GM12878 (cell line): ENCODE measurements around the gene RNASEL. TPM values are rescaled to one million over a fixed set of nuclear protein-coding genes. Genes with fewer than 3 reads are reported as not detected.

Experiments
- ASH2L ChIP-seq: fragments of 300-600, 200-600 bp; sonication (generic); IDR thresholded peaks from 2 replicates; pipeline ENCODE4 v1.6.1; 2017; ENCODE audit warnings: low read depth, mild to moderate bottlenecking, borderline replicate concordance
- BHLHE40 ChIP-seq, 2 experiments: fragments of 450-650 bp in 1 of 2; IDR thresholded peaks; 2 replicates each; pipeline ENCODE4 v1.6.1; 2011 to 2017; ENCODE audit warnings: low read depth in 2 of 2, borderline replicate concordance in 1 of 2, improper control_type of control experiment in 1 of 2, low read length in 1 of 2, mild to moderate bottlenecking in 1 of 2
- CBX3 ChIP-seq: fragments of 200-600 bp; sonication (generic); IDR thresholded peaks from 2 replicates; pipeline ENCODE4 v1.6.1; 2016; ENCODE audit warnings: low read depth, borderline replicate concordance
- CEBPB ChIP-seq, 2 experiments: fragments of 150-350 bp in 1 of 2; IDR thresholded peaks; 2 replicates each; pipeline ENCODE4 v1.6.1; 2012 to 2014; ENCODE audit warnings: low read depth in 2 of 2, low read length in 2 of 2, borderline replicate concordance in 1 of 2, inconsistent platforms in 1 of 2
- CHD2 ChIP-seq: IDR thresholded peaks from 2 replicates; pipeline ENCODE4 v1.6.1; 2011; ENCODE audit warnings: low read depth, low read length, improper control_type of control experiment, borderline replicate concordance
- FOS ChIP-seq: IDR thresholded peaks from 3 replicates; pipeline ENCODE4 v1.6.1; 2011; ENCODE audit warnings: borderline replicate concordance; ENCODE audit not compliant: insufficient read length; ENCODE audit errors: extremely low read depth
- IRF4 ChIP-seq: IDR thresholded peaks from 2 replicates; pipeline ENCODE4 v1.6.1; 2011; ENCODE audit warnings: low read depth, low read length
- PAX5 ChIP-seq: IDR thresholded peaks from 2 replicates; pipeline ENCODE4 v1.6.1; 2011; ENCODE audit warnings: low read depth, low read length, borderline replicate concordance
- RCOR1 ChIP-seq: conservative IDR thresholded peaks from 2 replicates; pipeline ENCODE4 v1.6.1; 2012; ENCODE audit warnings: low read depth, low read length, improper control_type of control experiment
- RUNX3 ChIP-seq: IDR thresholded peaks from 2 replicates; pipeline ENCODE4 v1.6.1; 2012; ENCODE audit warnings: low read length, inconsistent platforms
- TAF1 ChIP-seq: IDR thresholded peaks from 2 replicates; pipeline ENCODE4 v1.6.1; 2011; ENCODE audit warnings: mild to moderate bottlenecking, low read depth, low read length, borderline replicate concordance
- ZNF207 ChIP-seq: fragments of 450-650 bp; IDR thresholded peaks from 2 replicates; pipeline ENCODE4 v1.6.1; 2014; ENCODE audit warnings: antibody characterized with exemption, mild to moderate bottlenecking, borderline replicate concordance
- ZZZ3 ChIP-seq: IDR thresholded peaks from 2 replicates; pipeline ENCODE4 v1.6.1; 2011; ENCODE audit warnings: low read depth; ENCODE audit not compliant: control insufficient read depth, insufficient read length
- polyA plus RNA-seq, 11 experiments: library from polyadenylated mRNA; depleted of rRNA in 4 of 11; unstranded in 6 of 11; stranded (reverse) in 5 of 11; fragments of >200 nt; fragmentation: Nextera tagmentation in 4 of 11; fragmentation: Illumina TruSeq in 1 of 11; extraction: Ambion mirVana in 4 of 11; extraction: Trizol in 1 of 11; gene quantifications; 1 replicate in 1 of 11; 2 replicates in 10 of 11; pipeline versions ENCODE4 v1.2.1 to v1.2.3, GENCODE V29; 2011 to 2016; ENCODE audit warnings: inconsistent platforms in 2 of 11, missing spikeins in 2 of 11, low read depth in 1 of 11
- total RNA-seq, 4 experiments: library from RNA; depleted of rRNA in 3 of 4; stranded (reverse); fragments of >200 nt in 3 of 4; fragmentation: Illumina TruSeq in 1 of 4; extraction: Trizol in 1 of 4; gene quantifications; 2 replicates each; pipeline versions ENCODE4 v1.2.1 to v1.2.3, GENCODE V29; 2013 to 2021
- TF ChIP-seq, protein P1 (sequence below): IDR thresholded peaks from 2 replicates; pipeline ENCODE4 v1.6.1; 2011; ENCODE audit warnings: low read depth, low read length, improper control_type of control experiment, borderline replicate concordance
- TF ChIP-seq, protein P2 (sequence below): fragments of 450-650 bp; formaldehyde crosslinking; IDR thresholded peaks from 2 replicates; pipeline ENCODE4 v1.4.0; 2022; ENCODE audit warnings: mild to moderate bottlenecking, moderate library complexity
- TF ChIP-seq, protein P3 (sequence below): fragments of 450-650 bp; IDR thresholded peaks from 2 replicates; pipeline ENCODE4 v1.6.1; 2017; ENCODE audit warnings: mild to moderate bottlenecking, moderate library complexity

The RNASEL gene
- total and polyA plus RNA-seq, 10 of the 15 experiments (the other 5 are each of a cell fraction or from before 2014, with no cell fraction given), result 3.0 to 10.8 (median 5.0) TPM

DNA sequence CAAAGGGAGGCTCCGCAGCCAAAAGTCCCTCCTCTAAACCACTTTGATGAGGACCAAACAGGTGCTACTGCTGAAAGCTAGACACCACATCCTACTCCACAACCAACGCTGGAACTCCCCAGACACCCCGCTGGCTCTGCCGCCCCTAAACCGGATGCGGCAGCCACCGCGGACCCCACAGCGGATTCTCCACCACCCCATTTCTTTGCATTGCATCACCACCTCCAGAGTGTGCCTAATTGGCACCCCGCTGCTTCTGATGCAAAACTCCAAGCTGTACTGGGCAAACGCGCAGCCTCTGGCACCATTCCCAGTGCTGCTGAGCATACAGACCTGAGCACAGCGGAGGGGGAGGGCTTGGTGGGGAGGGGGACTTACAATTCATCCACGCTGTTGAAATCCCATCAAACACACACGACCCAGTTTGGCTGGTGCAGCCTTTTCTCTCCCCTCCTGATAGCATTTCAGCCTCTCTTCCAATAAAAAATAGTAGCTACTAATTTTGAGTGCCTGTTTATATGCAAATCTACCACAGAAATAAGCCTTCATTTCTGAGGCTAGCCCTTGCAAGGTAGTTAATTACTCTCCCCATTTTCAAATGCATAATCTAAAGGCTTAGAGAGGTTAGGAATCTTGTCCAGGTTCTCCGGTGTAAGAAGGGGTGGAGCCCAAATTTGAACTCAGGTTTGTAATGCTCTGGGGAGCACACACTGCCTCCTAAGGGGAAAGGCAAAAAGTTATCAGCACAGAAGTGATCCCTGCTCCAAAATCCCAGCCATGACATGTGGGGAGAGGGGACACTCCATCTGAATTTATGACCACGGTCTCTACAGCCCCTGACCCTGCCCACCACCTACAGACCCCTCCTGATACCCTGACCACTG lies 27.3 kb upstream of the RNASEL start (continued):
- TF ChIP-seq FOS (no peak), RCOR1 (no peak), IRF4 (0 out of 2 replicates have a peak, but pooled peaks have one; percentile 45), CEBPB (IDR thresholded peaks at IDR 0.05; ENCODE audit: borderline replicate concordance in 1 of 2, low read depth in 2 of 2, low read length in 2 of 2) (peak in 1 of 2 experiments; percentile 94; a peak in 2 of 4 replicates), TAF1 (no peak), CHD2 (0 out of 2 replicates have a peak, but pooled peaks have one; percentile 44), ZNF207 (no peak), RUNX3 (no peak), ZZZ3 (no peak), PAX5 (peak; percentile 97), CBX3 (no peak), ASH2L (no peak), BHLHE40 (IDR thresholded peaks at IDR 0.05; ENCODE audit: borderline replicate concordance in 1 of 2, low read depth in 2 of 2, low read length in 1 of 2) (peak; percentile 84 to 85)
- TF ChIP-seq, protein P1, sequence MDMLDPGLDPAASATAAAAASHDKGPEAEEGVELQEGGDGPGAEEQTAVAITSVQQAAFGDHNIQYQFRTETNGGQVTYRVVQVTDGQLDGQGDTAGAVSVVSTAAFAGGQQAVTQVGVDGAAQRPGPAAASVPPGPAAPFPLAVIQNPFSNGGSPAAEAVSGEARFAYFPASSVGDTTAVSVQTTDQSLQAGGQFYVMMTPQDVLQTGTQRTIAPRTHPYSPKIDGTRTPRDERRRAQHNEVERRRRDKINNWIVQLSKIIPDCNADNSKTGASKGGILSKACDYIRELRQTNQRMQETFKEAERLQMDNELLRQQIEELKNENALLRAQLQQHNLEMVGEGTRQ, result no peak
- TF ChIP-seq, protein P2, sequence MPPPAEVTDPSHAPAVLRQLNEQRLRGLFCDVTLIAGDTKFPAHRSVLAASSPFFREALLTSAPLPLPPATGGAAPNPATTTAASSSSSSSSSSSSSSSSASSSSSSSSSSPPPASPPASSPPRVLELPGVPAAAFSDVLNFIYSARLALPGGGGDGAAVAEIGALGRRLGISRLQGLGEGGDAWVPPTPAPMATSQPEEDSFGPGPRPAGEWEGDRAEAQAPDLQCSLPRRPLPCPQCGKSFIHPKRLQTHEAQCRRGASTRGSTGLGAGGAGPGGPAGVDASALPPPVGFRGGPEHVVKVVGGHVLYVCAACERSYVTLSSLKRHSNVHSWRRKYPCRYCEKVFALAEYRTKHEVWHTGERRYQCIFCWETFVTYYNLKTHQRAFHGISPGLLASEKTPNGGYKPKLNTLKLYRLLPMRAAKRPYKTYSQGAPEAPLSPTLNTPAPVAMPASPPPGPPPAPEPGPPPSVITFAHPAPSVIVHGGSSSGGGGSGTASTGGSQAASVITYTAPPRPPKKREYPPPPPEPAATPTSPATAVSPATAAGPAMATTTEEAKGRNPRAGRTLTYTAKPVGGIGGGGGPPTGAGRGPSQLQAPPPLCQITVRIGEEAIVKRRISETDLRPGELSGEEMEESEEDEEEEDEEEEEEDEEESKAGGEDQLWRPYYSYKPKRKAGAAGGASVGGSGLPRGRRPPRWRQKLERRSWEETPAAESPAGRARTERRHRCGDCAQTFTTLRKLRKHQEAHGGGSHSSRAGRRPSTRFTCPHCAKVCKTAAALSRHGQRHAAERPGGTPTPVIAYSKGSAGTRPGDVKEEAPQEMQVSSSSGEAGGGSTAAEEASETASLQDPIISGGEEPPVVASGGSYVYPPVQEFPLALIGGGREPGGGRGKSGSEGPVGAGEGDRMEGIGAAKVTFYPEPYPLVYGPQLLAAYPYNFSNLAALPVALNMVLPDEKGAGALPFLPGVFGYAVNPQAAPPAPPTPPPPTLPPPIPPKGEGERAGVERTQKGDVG (CRISPR knock-in tag), result no peak
- TF ChIP-seq, protein P3, sequence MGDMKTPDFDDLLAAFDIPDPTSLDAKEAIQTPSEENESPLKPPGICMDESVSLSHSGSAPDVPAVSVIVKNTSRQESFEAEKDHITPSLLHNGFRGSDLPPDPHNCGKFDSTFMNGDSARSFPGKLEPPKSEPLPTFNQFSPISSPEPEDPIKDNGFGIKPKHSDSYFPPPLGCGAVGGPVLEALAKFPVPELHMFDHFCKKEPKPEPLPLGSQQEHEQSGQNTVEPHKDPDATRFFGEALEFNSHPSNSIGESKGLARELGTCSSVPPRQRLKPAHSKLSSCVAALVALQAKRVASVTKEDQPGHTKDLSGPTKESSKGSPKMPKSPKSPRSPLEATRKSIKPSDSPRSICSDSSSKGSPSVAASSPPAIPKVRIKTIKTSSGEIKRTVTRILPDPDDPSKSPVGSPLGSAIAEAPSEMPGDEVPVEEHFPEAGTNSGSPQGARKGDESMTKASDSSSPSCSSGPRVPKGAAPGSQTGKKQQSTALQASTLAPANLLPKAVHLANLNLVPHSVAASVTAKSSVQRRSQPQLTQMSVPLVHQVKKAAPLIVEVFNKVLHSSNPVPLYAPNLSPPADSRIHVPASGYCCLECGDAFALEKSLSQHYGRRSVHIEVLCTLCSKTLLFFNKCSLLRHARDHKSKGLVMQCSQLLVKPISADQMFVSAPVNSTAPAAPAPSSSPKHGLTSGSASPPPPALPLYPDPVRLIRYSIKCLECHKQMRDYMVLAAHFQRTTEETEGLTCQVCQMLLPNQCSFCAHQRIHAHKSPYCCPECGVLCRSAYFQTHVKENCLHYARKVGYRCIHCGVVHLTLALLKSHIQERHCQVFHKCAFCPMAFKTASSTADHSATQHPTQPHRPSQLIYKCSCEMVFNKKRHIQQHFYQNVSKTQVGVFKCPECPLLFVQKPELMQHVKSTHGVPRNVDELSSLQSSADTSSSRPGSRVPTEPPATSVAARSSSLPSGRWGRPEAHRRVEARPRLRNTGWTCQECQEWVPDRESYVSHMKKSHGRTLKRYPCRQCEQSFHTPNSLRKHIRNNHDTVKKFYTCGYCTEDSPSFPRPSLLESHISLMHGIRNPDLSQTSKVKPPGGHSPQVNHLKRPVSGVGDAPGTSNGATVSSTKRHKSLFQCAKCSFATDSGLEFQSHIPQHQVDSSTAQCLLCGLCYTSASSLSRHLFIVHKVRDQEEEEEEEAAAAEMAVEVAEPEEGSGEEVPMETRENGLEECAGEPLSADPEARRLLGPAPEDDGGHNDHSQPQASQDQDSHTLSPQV, result no peak
